HCT116 (cell line): ENCODE measurements around the gene ZNF223. TPM values are rescaled to one million over a fixed set of nuclear protein-coding genes. Genes with fewer than 3 reads are reported as not detected.

Source experiments
- ATAC-seq: fragments of 200-7000 bp; cut with Tn5 transposase; 2 replicates; pipeline ENCODE4 v1.9.1; 2020; ENCODE audit warnings: mild to moderate bottlenecking, moderate library complexity
- BruUV-seq: library from RNA; stranded (reverse); fragments of 400-500 nt; replicated peaks from 2 replicates; lab custom pipeline; 2021; lab: Mats Ljungman, UMichigan
- CTCF ChIA-PET: fragments of 300-600 bp; sonication (Branson Sonifier 250); formaldehyde crosslinking; loops from one replicate; lab custom pipeline; 2021; ENCODE audit warnings: antibody characterized with exemption; lab: Charles Lee
- POLR2A ChIA-PET: fragments of 300-600, 350-600 bp; sonication (Branson Sonifier 250); formaldehyde crosslinking; loops from one replicate; lab custom pipeline; 2021; ENCODE audit warnings: antibody characterized with exemption; lab: Charles Lee
- RAD21 ChIA-PET, 2 experiments: fragments of 300-600 bp; sonication (Branson Sonifier 250); formaldehyde crosslinking; loops; one replicate each; lab custom pipeline; 2023; ENCODE audit warnings: low total read pairs in 2 of 2; ENCODE audit not compliant: uncharacterized antibody in 2 of 2, unreplicated experiment in 2 of 2, low non-redundant PET in 1 of 2; lab: Charles Lee
- DNase-seq: peaks from one replicate; pipeline ENCODE4 v3.0.0-alpha.2; 2010; ENCODE audit warnings: low read depth, low spot score
- H2AFZ ChIP-seq: fragments of 200-600 bp; shearing (Covaris generic), sonication (generic); 2 replicates; pipeline ENCODE4 v1.6.1; 2017; ENCODE audit warnings: low read depth, mixed run types, mixed read lengths, antibody characterized with exemption, low read length; ENCODE audit not compliant: poor library complexity, severe bottlenecking
- H3K27ac ChIP-seq: 2 replicates; pipeline ENCODE4 v1.5.1; 2012; ENCODE audit warnings: low read depth, low read length
- H3K27me3 ChIP-seq: fragments of 200-600 bp; sonication (generic); 2 replicates; pipeline ENCODE4 v1.6.1; 2016; ENCODE audit warnings: mixed run types, low read length, mixed read lengths; ENCODE audit not compliant: insufficient read depth
- H3K36me3 ChIP-seq, 2 experiments: fragments of 200-500 bp in 1 of 2; fragments of 200-600 bp in 1 of 2; sonication (Bioruptor generic) in 1 of 2; sonication (generic) in 1 of 2; 2 replicates each; pipeline versions ENCODE4 v1.5.1 to v1.6.1; 2014 to 2016; ENCODE audit warnings: low read length in 2 of 2, inconsistent platforms in 1 of 2, mixed read lengths in 1 of 2, mixed run types in 1 of 2; ENCODE audit not compliant: insufficient read depth in 2 of 2, control insufficient read depth in 1 of 2
- H3K4me1 ChIP-seq, 2 experiments: fragments of 200-600 bp in 1 of 2; sonication (generic) in 1 of 2; 2 replicates each; pipeline versions ENCODE4 v1.5.1 to v1.6.1; 2012 to 2017; ENCODE audit warnings: low read length in 2 of 2, inconsistent platforms in 1 of 2, mild to moderate bottlenecking in 1 of 2, mixed read lengths in 1 of 2, mixed run types in 1 of 2, moderate library complexity in 1 of 2; ENCODE audit not compliant: insufficient read depth in 2 of 2, control insufficient read depth in 1 of 2
- H3K4me2 ChIP-seq: fragments of 200-600 bp; sonication (generic); 2 replicates; pipeline ENCODE4 v1.6.1; 2017; ENCODE audit warnings: mixed run types, low read length, mixed read lengths
- H3K4me3 ChIP-seq, 2 experiments: fragments of 200-600 bp in 1 of 2; sonication (generic) in 1 of 2; replicated peaks in 1 of 2; 2 replicates each; pipeline ENCODE4 v1.5.1; 2011 to 2016; ENCODE audit warnings: low read length in 2 of 2, control low read depth in 1 of 2, low read depth in 1 of 2, mild to moderate bottlenecking in 1 of 2, mixed read lengths in 1 of 2, mixed run types in 1 of 2
- H3K79me2 ChIP-seq: fragments of 200-600 bp; sonication (generic); 2 replicates; pipeline ENCODE4 v1.6.1; 2017; ENCODE audit warnings: mild to moderate bottlenecking, mixed run types, low read length, moderate library complexity, mixed read lengths; ENCODE audit not compliant: insufficient read depth
- H3K9ac ChIP-seq: fragments of 200-600 bp; sonication (generic); 2 replicates; pipeline ENCODE4 v1.6.1; 2016; ENCODE audit warnings: low read length, mixed read lengths
- H3K9me2 ChIP-seq: fragments of 200-600 bp; sonication (generic), shearing (Covaris generic); 2 replicates; pipeline ENCODE4 v1.6.1; 2017; ENCODE audit warnings: mixed run types, mild to moderate bottlenecking, moderate library complexity; ENCODE audit not compliant: insufficient read depth
- H3K9me3 ChIP-seq, 2 experiments: fragments of 200-500 bp in 1 of 2; fragments of 200-600 bp in 1 of 2; sonication (Bioruptor generic) in 1 of 2; sonication (generic) in 1 of 2; 2 replicates each; pipeline ENCODE4 v1.6.1; 2014 to 2017; ENCODE audit warnings: low read length in 2 of 2, mixed read lengths in 2 of 2, inconsistent platforms in 1 of 2, low read depth in 1 of 2, mild to moderate bottlenecking in 1 of 2, mixed run types in 1 of 2, moderate library complexity in 1 of 2; ENCODE audit not compliant: control insufficient read depth in 1 of 2, insufficient read depth in 1 of 2
- H4K20me1 ChIP-seq: fragments of 200-600 bp; sonication (generic), shearing (Covaris generic); 2 replicates; pipeline ENCODE4 v1.6.1; 2017; ENCODE audit warnings: mixed run types, mild to moderate bottlenecking, moderate library complexity; ENCODE audit not compliant: insufficient read depth
- ATF3 ChIP-seq: IDR thresholded peaks from 2 replicates; pipeline ENCODE4 v1.6.1; 2012
- CEBPB ChIP-seq: IDR thresholded peaks from 2 replicates; pipeline ENCODE4 v1.6.1; 2012; ENCODE audit warnings: low read depth
- EGR1 ChIP-seq: IDR thresholded peaks from 2 replicates; pipeline ENCODE4 v1.6.1; 2012; ENCODE audit warnings: low read depth
- ELF1 ChIP-seq: IDR thresholded peaks from 2 replicates; pipeline ENCODE4 v1.6.1; 2012; ENCODE audit warnings: low read depth, borderline replicate concordance
- EZH2 ChIP-seq: fragments of 200-600 bp; sonication (generic); IDR thresholded peaks from 2 replicates; pipeline ENCODE4 v1.6.1; 2017; ENCODE audit warnings: antibody characterized with exemption, mixed run types
- EZH2phosphoT487 ChIP-seq: fragments of 200-600 bp; IDR thresholded peaks from 2 replicates; pipeline ENCODE4 v1.6.1; 2018; ENCODE audit warnings: antibody characterized with exemption, borderline replicate concordance
- FOSL1 ChIP-seq: IDR thresholded peaks from 2 replicates; pipeline ENCODE4 v1.6.1; 2012; ENCODE audit warnings: low read depth
- JUND ChIP-seq: IDR thresholded peaks from 2 replicates; pipeline ENCODE4 v1.6.1; 2012
- MAX ChIP-seq: IDR thresholded peaks from 2 replicates; pipeline ENCODE4 v1.6.1; 2012
- POLR2A ChIP-seq: IDR thresholded peaks from 2 replicates; pipeline ENCODE4 v1.7.0; 2011; ENCODE audit warnings: borderline replicate concordance; ENCODE audit not compliant: insufficient read depth, insufficient read length; ENCODE audit errors: extremely low read depth
- POLR2AphosphoS5 ChIP-seq: IDR thresholded peaks from 2 replicates; pipeline ENCODE4 v1.6.1; 2011; ENCODE audit warnings: mild to moderate bottlenecking, low read depth, low read length, moderate library complexity
- RAD21 ChIP-seq: IDR thresholded peaks from 2 replicates; pipeline ENCODE4 v1.6.1; 2012; ENCODE audit warnings: low read depth, mild to moderate bottlenecking
- SP1 ChIP-seq: IDR thresholded peaks from 2 replicates; pipeline ENCODE4 v1.6.1; 2012; ENCODE audit warnings: low read depth
- SRF ChIP-seq: IDR thresholded peaks from 2 replicates; pipeline ENCODE4 v1.6.1; 2012; ENCODE audit warnings: low read depth
- TCF7L2 ChIP-seq: IDR thresholded peaks from 2 replicates; pipeline ENCODE4 v1.7.0; 2011; ENCODE audit warnings: borderline replicate concordance, inconsistent platforms; ENCODE audit not compliant: insufficient read depth, insufficient read length; ENCODE audit errors: extremely low read depth
- ZBTB33 ChIP-seq: IDR thresholded peaks from 2 replicates; pipeline ENCODE4 v1.6.1; 2011; ENCODE audit warnings: mild to moderate bottlenecking, low read length, moderate library complexity; ENCODE audit not compliant: insufficient replicate concordance; ENCODE audit errors: extremely low read depth
- intact Hi-C: fragments of 100-400 bp; cut with micrococcal nuclease; formaldehyde crosslinking; loops from 2 replicates; pipeline ENCODE4 v1.10.0; 2022
- total RNA-seq: library from RNA; stranded (reverse); gene quantifications from one replicate; pipeline ENCODE4 v1.2.1, GENCODE V29; 2021; ENCODE audit not compliant: unreplicated experiment
- TF ChIP-seq, protein P1 (sequence below): IDR thresholded peaks from 2 replicates; pipeline ENCODE4 v1.6.1; 2012; ENCODE audit warnings: low read depth

Gene ZNF223
- total RNA-seq, 1 experiment from 2014 or later, result 0.27 TPM

DNA sequence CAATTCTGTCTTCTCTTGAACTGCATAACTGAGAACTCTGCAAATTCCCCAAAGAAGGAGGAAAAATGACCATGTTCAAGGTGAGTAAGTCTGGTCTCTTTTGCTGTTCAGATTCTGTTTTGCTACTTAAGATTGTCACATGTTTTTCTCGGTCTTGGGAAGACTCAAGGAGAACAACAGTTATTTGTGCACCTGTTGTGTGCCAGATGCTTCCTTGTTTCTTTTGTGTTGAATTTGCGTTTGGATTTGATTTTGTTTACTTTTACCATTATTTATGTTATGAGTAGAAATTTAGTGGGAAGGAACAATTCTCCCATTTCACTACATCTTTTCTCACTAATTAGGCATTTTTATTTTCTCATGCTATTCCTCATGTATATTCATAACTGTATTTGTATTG, 24.5 kb downstream of the ZNF223 start:
- Histone ChIP-seq H4K20me1 (no peaks in the 10 kb centered on the region), H3K79me2 (no peaks in the 10 kb centered on the region), H3K27ac (no peak overlapping the region), H2AFZ (no peak overlapping the region), H3K4me3 (no peak overlapping the region), H3K9me3 (no peaks in the 10 kb centered on the region; a peak in 2 of 4 replicates), H3K9me2 (no peaks in the 10 kb centered on the region), H3K9ac (no peak overlapping the region), H3K4me1 (no peaks in the 10 kb centered on the region), H3K4me2 (no peak overlapping the region), H3K36me3 (no peaks in the 10 kb centered on the region)
- ChIA-PET RAD21 (no interaction called here), POLR2A (no interaction called here), CTCF (no interaction called here)
- DNase-seq, result no peak
- no peak for ATAC-seq
- BruUV-seq, result no TSS peak
- TF ChIP-seq SP1 (no peak), CEBPB (no peak), EGR1 (no peak), FOSL1 (no peak), POLR2A (no peak), RAD21 (no peak), TCF7L2 (no peak), SRF (no peak), EZH2phosphoT487 (no peak), ZBTB33 (no peak), ATF3 (no peak), MAX (no peak), ELF1 (no peak), POLR2AphosphoS5 (no peak), JUND (no peak), EZH2 (no peak)
- TF ChIP-seq, protein P1, sequence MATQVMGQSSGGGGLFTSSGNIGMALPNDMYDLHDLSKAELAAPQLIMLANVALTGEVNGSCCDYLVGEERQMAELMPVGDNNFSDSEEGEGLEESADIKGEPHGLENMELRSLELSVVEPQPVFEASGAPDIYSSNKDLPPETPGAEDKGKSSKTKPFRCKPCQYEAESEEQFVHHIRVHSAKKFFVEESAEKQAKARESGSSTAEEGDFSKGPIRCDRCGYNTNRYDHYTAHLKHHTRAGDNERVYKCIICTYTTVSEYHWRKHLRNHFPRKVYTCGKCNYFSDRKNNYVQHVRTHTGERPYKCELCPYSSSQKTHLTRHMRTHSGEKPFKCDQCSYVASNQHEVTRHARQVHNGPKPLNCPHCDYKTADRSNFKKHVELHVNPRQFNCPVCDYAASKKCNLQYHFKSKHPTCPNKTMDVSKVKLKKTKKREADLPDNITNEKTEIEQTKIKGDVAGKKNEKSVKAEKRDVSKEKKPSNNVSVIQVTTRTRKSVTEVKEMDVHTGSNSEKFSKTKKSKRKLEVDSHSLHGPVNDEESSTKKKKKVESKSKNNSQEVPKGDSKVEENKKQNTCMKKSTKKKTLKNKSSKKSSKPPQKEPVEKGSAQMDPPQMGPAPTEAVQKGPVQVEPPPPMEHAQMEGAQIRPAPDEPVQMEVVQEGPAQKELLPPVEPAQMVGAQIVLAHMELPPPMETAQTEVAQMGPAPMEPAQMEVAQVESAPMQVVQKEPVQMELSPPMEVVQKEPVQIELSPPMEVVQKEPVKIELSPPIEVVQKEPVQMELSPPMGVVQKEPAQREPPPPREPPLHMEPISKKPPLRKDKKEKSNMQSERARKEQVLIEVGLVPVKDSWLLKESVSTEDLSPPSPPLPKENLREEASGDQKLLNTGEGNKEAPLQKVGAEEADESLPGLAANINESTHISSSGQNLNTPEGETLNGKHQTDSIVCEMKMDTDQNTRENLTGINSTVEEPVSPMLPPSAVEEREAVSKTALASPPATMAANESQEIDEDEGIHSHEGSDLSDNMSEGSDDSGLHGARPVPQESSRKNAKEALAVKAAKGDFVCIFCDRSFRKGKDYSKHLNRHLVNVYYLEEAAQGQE, result no peak
- TF ChIP-seq, all 23 proteins: peak for 0
- intact Hi-C loops, result no loop called here
- H3K27me3 ChIP-seq, result no peaks in the 10 kb centered on the region
